Cardiac fibroblast (primary cell): ENCODE data around the gene GART.
A peak's percentile ranks its signal among the peaks of the same experiment; 100 is the strongest.

Experiments used
- DNase-seq, 2 donors: peaks; one replicate each; pipeline versions ENCODE4 v3.0.0 to v3.0.0-alpha.2; 2010; ENCODE audit warnings: low read depth in 2 of 2
- H3K4me3 ChIP-seq, 2 donors: replicated peaks in 1 of 2; 1 replicate in 1 of 2; 2 replicates in 1 of 2; pipeline ENCODE4 v1.5.1; 2011; ENCODE audit warnings: low read depth in 2 of 2, low read length in 2 of 2, mild to moderate bottlenecking in 2 of 2, moderate library complexity in 1 of 2
- CTCF ChIP-seq: IDR thresholded peaks from one replicate; pipeline ENCODE4 v1.5.1; 2011; ENCODE audit warnings: low read depth, mild to moderate bottlenecking, low read length, inconsistent platforms

The GART gene

GRCh38 chr21:33549848-33550771 is 8.2 kb upstream of the GART start:
- TF ChIP-seq CTCF: no peak
- no peak for DNase-seq
- H3K4me3 ChIP-seq: no peak overlapping the region

DNA sequence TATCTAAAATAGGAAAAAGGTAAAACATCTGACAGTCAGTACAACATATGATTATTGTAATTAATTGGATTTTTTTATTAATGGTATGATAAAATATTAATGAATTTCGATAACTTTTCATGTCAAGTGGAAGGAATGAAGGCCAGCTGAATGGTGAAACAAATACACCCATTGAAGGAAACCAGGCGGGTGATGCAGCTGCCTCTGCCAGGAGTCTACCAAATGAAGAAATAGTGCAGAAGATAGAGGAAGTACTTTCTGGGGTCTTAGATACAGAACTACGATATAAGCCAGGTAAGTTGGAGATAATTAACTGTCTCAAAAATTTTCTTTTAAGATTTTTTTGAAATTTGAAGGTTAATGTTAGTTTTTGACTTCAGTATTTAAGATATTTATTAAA is 4.2 kb upstream of the GART start:
- DNase-seq: no peak
- no peak overlapping the region for H3K4me3 ChIP-seq

GRCh38 chr21:33544451-33545195 is 2.7 kb upstream of the GART start:
- peak overlapping the region; percentile 64 to 87 for H3K4me3 ChIP-seq
- no peak for TF ChIP-seq CTCF
- no peak for DNase-seq

More for the DNA sequence above, 4.2 kb upstream of the GART start:
- no peak for TF ChIP-seq CTCF

DNA sequence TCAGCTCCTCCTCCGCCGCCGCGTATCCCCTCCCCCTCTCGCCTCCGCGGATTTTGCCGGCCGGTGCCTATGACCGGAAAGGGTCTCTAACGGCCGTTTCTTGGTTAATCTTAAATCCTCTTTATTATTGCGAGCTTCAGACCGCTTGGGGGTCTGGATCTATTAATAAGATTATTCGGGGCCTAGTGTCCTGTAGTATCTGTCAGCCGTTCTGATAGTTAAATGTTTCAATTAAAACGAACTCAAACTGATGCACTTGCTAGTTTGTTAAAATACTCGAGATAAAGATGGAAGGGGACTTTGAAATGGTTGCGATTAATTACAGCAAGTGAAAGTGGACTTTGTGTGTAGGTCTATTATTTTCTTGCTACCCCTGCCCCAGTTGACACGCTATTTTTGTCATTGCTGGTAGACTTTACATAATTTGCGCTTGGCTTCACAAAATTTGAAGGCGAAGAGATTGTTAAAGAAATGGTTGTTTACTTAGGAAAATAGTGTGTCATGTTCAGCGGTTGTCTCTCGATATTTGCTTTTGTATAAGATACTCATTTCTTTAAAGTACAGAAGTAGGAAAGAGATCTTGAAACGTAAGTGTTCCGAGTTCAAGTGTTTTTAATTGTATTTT is 1.7 kb upstream of the GART start:
- no peak for TF ChIP-seq CTCF
- H3K4me3 ChIP-seq: peak overlapping the region; percentile 64 to 87
- no peak for DNase-seq

- TF ChIP-seq CTCF: no peak
- peak; percentile 99 for DNase-seq
- H3K4me3 ChIP-seq: peak within 1 kb of the TSS; percentile 64 to 92
Measured at GRCh38 chr21:33542640-33543504, 955 bp upstream of the GART start, which contains the start of gene SON. TSS of gene SON (plus strand) at chr21:33543038. CDS start at chr21:33543093, 55 bp downstream.
